ENCODE measurements around the gene SLC22A23. TPM values are rescaled to one million over a fixed set of nuclear protein-coding genes. Genes with fewer than 3 reads are reported as not detected.
"Not testable (repeated sequence)": the region's sequence is repeated elsewhere in the genome, so short reads cannot be mapped to it uniquely, and the experiment has no call there.

The SLC22A23 gene
- total and polyA plus RNA-seq, 2 experiments from 2014 or later = 15.7 to 24.9 TPM

DNA sequence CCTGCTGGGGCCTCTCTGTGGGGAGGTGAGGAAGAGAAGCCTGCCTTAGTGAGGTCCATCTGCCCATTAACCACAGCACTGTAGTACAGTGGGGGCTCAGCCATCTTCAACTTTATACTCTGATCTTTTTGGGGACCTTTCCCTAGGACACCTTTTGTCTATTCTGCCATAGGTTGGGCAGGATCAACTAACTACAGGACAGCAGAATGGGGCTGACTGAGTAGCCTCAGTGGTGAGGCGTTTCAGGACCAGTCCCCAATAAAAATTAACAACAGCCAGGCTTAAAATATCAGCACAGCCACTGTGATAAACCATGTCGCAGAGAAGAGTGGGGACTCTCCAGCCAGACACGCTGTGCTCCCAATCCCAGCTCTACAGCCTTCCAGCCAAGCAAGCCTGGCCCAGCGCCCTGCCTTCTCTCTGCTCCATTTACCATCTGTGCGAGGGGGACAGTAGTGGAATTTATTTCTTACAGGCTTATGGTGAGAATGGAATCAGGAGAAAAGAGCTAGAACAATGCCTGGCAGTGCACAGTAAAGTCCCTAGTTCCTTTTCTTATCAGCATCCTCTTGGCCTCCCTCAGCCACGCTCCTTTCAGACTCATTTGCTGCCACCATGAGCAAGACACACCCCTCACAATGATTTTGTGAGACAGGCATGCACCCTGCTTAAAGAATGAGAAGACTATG, 75.5 kb downstream of the SLC22A23 start:
- TF ChIP-seq, protein P1, sequence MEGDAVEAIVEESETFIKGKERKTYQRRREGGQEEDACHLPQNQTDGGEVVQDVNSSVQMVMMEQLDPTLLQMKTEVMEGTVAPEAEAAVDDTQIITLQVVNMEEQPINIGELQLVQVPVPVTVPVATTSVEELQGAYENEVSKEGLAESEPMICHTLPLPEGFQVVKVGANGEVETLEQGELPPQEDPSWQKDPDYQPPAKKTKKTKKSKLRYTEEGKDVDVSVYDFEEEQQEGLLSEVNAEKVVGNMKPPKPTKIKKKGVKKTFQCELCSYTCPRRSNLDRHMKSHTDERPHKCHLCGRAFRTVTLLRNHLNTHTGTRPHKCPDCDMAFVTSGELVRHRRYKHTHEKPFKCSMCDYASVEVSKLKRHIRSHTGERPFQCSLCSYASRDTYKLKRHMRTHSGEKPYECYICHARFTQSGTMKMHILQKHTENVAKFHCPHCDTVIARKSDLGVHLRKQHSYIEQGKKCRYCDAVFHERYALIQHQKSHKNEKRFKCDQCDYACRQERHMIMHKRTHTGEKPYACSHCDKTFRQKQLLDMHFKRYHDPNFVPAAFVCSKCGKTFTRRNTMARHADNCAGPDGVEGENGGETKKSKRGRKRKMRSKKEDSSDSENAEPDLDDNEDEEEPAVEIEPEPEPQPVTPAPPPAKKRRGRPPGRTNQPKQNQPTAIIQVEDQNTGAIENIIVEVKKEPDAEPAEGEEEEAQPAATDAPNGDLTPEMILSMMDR (IDR thresholded peaks at IDR 0.05; ENCODE audit: low read depth, low read length) = no peak
- Histone ChIP-seq H3K9me3 (ENCODE audit: low read depth) (no peaks in the 10 kb centered on the region), H3K27ac (peak overlapping the region; percentile 49), H3K4me3 (no peak overlapping the region), H3K4me1 (ENCODE audit: low read depth) (peaks cover 56% of the 10 kb centered on the region), H3K27me3 (no peaks in the 10 kb centered on the region), H3K36me3 (no peaks in the 10 kb centered on the region)
- peak; percentile 25 to 27 for DNase-seq (ENCODE audit: low read depth in 1 of 2, low spot score in 1 of 2)

DNA sequence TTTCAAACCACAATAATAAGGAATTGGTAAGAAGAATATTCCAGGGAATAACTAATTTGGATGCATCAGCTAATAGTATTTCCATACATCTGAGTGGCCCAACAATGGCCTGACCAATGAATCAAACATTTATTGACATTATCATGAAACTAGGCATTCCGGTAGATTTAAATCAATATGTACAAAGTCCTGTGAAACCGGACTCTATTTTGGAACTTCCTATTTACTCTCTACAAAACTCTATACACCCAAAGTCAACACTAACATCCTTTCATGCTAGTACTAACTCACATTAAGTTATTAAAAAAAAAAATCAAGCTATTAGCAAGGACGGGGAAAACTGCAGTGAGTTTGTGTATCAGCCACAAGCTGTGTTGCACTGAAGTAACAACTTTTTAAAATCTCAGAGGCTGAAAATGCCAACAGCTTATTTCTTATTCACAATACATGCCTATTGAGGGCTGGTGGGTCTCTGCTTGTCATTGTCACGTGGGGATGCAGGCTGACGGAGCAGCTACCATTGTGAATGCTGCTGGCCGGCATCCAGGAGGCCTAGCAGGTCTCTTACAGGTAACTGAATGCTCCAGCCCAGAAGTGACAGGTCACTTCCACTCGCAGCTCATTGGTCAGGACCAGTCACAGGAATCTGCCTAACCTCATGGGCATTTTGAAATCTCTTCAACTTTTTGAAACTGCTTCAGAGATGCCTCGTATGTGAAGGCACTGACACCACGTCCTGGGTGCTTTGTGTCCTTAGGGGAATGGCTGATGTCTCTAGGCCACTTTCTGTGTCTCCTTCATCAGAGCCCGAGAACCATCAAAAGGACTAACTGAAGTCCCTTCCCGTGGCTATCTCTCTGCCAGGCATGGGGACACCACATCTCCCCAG, 76.3 kb downstream of the SLC22A23 start:
- Histone ChIP-seq H3K27me3 (no peaks in the 10 kb centered on the region), H3K36me3 (no peaks in the 10 kb centered on the region), H3K4me1 (ENCODE audit: low read depth) (peaks cover 56% of the 10 kb centered on the region), H3K9me3 (ENCODE audit: low read depth) (no peaks in the 10 kb centered on the region), H3K27ac (no peak overlapping the region), H3K4me3 (no peak overlapping the region)
- TF ChIP-seq, protein P1 (IDR thresholded peaks at IDR 0.05; ENCODE audit: low read depth, low read length) = no peak
- DNase-seq (ENCODE audit: low read depth in 1 of 2, low spot score in 1 of 2) = no peak

DNA sequence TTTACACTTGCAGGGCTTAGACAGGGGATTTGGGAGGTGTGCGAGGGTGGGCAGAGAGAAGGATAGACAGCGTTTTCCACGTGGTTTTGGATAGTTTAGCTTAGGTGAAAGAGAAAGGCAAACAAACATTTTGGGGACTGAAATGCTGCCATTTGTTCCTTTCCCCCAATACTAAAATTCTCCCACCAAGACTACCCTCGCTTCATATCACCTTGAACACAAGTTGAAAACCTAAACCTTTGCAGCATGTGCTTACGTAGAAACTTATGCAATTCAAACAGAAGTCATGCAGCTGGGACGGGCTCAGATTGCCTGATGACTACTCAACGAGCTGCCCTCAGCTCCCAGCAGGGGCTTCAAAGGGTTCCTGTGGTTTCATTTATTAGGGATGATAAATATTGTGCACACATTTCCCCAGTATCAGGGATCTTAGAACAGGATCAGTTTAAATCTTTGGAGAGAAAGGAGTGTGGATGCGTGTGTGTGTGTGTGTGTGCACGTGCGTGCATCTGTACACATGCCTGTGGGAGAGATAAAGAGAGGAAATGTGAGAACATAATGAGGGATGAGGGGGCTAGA, 77.3 kb downstream of the SLC22A23 start:
- Histone ChIP-seq H3K4me3 (no peak overlapping the region), H3K27me3 (no peaks in the 10 kb centered on the region), H3K27ac (no peak overlapping the region), H3K36me3 (no peaks in the 10 kb centered on the region), H3K9me3 (ENCODE audit: low read depth) (no peaks in the 10 kb centered on the region), H3K4me1 (ENCODE audit: low read depth) (peaks cover 56% of the 10 kb centered on the region)
- TF ChIP-seq, protein P1 (IDR thresholded peaks at IDR 0.05; ENCODE audit: low read depth, low read length) = no peak
- peak; percentile 14 to 30 for DNase-seq (ENCODE audit: low read depth in 1 of 2, low spot score in 1 of 2)

DNA sequence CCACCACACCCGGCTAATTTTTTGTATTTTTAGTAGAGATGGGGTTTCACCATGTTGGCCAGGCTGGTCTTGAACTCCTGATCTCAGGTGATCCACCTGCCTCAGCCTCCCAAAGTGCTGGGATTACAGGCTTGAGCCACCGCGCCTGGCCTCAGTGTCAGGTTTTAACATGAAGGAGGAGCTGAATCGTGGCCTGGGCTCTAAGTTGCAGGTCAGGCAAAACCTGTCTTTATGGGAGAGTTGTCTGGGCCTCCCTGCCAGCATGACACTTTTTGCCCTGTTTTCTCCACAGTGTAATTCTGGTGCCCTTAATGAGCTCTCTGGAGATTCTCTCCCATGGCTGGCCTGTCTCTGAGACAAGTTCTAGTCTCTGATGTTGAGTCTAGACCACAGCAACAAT, 78.0 kb downstream of the SLC22A23 start:
- not testable (repeated sequence) for H3K27me3 ChIP-seq; DNase-seq (ENCODE audit: low read depth in 1 of 2, low spot score in 1 of 2); H3K27ac ChIP-seq; H3K9me3 ChIP-seq (ENCODE audit: low read depth); H3K36me3 ChIP-seq; H3K4me3 ChIP-seq
- H3K4me1 ChIP-seq (ENCODE audit: low read depth) = peaks cover 51% of the 10 kb centered on the region

DNA sequence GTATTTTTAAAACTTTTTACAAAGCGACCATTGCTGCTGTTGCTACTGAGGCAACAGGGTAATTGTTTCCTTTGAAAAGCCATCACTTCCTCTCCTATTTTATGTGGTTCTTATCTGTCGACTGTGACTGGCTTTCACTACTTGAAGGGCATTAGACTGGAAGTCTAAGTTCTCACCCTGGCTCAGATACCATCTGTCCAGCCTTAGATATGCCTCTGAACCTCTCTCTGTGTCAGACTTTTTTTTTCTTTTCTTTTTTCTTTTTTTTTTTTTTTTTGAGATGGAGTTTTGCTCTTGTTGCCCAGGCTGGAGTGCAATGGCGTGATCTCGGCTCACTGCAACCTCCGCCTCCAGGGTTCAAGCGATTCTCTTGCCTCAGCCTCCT, 78.5 kb downstream of the SLC22A23 start:
- Histone ChIP-seq H3K4me1 (ENCODE audit: low read depth) (peaks cover 47% of the 10 kb centered on the region), H3K27ac (peak overlapping the region; percentile 64)
- not testable (repeated sequence) for H3K4me3 ChIP-seq; H3K27me3 ChIP-seq; DNase-seq (ENCODE audit: low read depth in 1 of 2, low spot score in 1 of 2); H3K9me3 ChIP-seq (ENCODE audit: low read depth); H3K36me3 ChIP-seq

DNA sequence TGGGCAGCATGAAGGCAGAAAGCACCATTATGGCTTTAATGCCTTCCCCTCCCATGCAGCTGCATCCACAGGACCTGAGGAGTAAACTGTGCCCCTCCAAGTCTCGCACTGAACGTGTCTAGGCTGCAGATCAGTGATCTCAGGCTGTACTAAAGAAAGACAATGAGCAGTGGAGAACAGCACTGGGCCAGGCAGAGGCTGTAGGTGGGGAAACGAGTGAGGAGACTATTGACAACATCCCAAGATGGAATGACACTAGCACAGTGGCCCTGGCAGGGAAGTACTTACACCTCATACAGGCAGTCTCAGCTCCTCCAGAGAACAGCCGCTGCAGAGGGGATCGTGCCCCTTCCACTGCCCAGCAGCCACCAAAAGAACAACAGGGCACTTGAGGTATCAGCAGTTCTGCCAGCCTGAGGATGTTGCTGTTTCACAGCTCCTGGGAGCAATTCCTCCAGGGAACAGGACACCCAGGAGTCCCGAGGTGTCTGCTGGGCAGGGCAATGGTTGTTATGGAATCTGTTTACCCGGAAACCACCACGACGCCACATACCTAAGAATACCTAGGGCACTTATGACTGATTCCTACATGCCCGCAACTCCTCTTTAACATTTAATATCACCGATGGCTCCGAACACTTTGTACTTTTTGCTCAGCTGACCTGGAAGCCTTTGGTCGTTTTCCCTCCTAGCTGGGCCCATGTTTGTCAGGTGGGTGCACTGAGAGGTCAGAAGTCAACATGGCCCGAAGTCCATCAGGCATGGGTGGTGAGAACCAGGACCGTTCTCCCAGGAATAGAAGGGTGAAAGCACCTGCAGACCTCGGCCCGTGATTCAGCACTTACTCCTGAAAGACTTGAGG, 79.1 kb downstream of the SLC22A23 start:
- Histone ChIP-seq H3K27me3 (no peaks in the 10 kb centered on the region), H3K27ac (peak overlapping the region; percentile 64)
- DNase-seq (ENCODE audit: low read depth in 1 of 2, low spot score in 1 of 2) = no peak

More for the DNA sequence above, 79.1 kb downstream of the SLC22A23 start:
- H3K4me3 ChIP-seq = no peak overlapping the region
- TF ChIP-seq, protein P1 (IDR thresholded peaks at IDR 0.05; ENCODE audit: low read depth, low read length) = no peak
- H3K9me3 ChIP-seq (ENCODE audit: low read depth) = no peaks in the 10 kb centered on the region
- no peaks in the 10 kb centered on the region for H3K36me3 ChIP-seq
- peaks cover 41% of the 10 kb centered on the region for H3K4me1 ChIP-seq (ENCODE audit: low read depth)

All from cardiac muscle cell (in vitro differentiated cells and primary cell).